HepG2 (cell line): ENCODE data around the gene ANAPC1. TPM values are rescaled to one million over a fixed set of nuclear protein-coding genes. Genes with fewer than 3 reads are reported as not detected.
A peak's percentile ranks its signal among the peaks of the same experiment; 100 is the strongest.

ENCODE experiments used
- ATF3 ChIP-seq: sonication (generic); formaldehyde crosslinking; IDR thresholded peaks from 2 replicates; pipeline ENCODE4 v1.4.0; 2020; ENCODE audit warnings: missing genetic modification reagents
- CTCF ChIP-seq: sonication (generic); formaldehyde crosslinking; IDR thresholded peaks from 2 replicates; pipeline ENCODE4 v1.5.0; 2020; ENCODE audit warnings: mild to moderate bottlenecking, missing genetic modification reagents, moderate library complexity
- EZH2 ChIP-seq: conservative IDR thresholded peaks from 2 replicates; pipeline ENCODE4 v1.6.1; 2012; ENCODE audit warnings: mild to moderate bottlenecking, low read depth, low read length, moderate library complexity
- IKZF1 ChIP-seq: fragments of 450-650 bp; IDR thresholded peaks from 2 replicates; pipeline ENCODE4 v1.7.1; 2016
- MTA3 ChIP-seq: sonication (generic); formaldehyde crosslinking; IDR thresholded peaks from 2 replicates; pipeline ENCODE4 v1.4.0; 2020; ENCODE audit warnings: missing genetic modification reagents
- MYNN ChIP-seq: sonication (generic); formaldehyde crosslinking; IDR thresholded peaks from 2 replicates; pipeline ENCODE4 v1.4.0; 2020; ENCODE audit warnings: mild to moderate bottlenecking, low read depth, missing genetic modification reagents
- MZF1 ChIP-seq: sonication (generic); formaldehyde crosslinking; IDR thresholded peaks from 2 replicates; pipeline ENCODE4 v1.8.1; 2023; ENCODE audit warnings: mild to moderate bottlenecking, missing genetic modification reagents, borderline replicate concordance
- RARA ChIP-seq: IDR thresholded peaks from 2 replicates; pipeline ENCODE4 v1.6.1; 2016; ENCODE audit warnings: missing genetic modification reagents, missing compliant biosample characterization
- REST ChIP-seq, 2 experiments: IDR thresholded peaks; 2 replicates each; pipeline ENCODE4 v1.6.1; 2011 to 2012; ENCODE audit warnings: low read length in 2 of 2, borderline replicate concordance in 1 of 2, low read depth in 1 of 2, mild to moderate bottlenecking in 1 of 2, moderate library complexity in 1 of 2
- TEAD2 ChIP-seq: sonication (generic); formaldehyde crosslinking; IDR thresholded peaks from 2 replicates; pipeline ENCODE4 v1.9.0; 2021; ENCODE audit warnings: missing genetic modification reagents
- TEF ChIP-seq: sonication (generic); formaldehyde crosslinking; IDR thresholded peaks from 2 replicates; pipeline ENCODE4 v1.5.0; 2020; ENCODE audit warnings: missing genetic modification reagents
- THAP7 ChIP-seq: sonication (generic); formaldehyde crosslinking; IDR thresholded peaks from 2 replicates; pipeline ENCODE4 v1.8.1; 2023; ENCODE audit warnings: mild to moderate bottlenecking, missing genetic modification reagents
- YEATS2 ChIP-seq: sonication (generic); formaldehyde crosslinking; IDR thresholded peaks from 2 replicates; pipeline ENCODE4 v1.4.0; 2020; ENCODE audit warnings: missing genetic modification reagents, borderline replicate concordance
- ZFP90 ChIP-seq: sonication (generic); formaldehyde crosslinking; IDR thresholded peaks from 2 replicates; pipeline ENCODE4 v1.8.0; 2022; ENCODE audit warnings: missing genetic modification reagents, mild to moderate bottlenecking, inconsistent platforms, borderline replicate concordance
- ZKSCAN8 ChIP-seq: IDR thresholded peaks from 2 replicates; pipeline ENCODE4 v1.6.1; 2016; ENCODE audit warnings: borderline replicate concordance, missing genetic modification reagents, missing compliant biosample characterization
- ZMAT5 ChIP-seq: sonication (generic); formaldehyde crosslinking; IDR thresholded peaks from 2 replicates; pipeline ENCODE4 v1.5.0; 2020; ENCODE audit warnings: mild to moderate bottlenecking, low read depth, missing genetic modification reagents, borderline replicate concordance
- ZNF205 ChIP-seq: IDR thresholded peaks from 2 replicates; pipeline ENCODE4 v1.6.1; 2018; ENCODE audit warnings: missing biosample characterization, missing genetic modification reagents
- ZNF691 ChIP-seq: sonication (generic); formaldehyde crosslinking; IDR thresholded peaks from 2 replicates; pipeline ENCODE4 v1.4.0; 2020; ENCODE audit warnings: missing genetic modification reagents, low read depth, mild to moderate bottlenecking, borderline replicate concordance
- ZNF75D ChIP-seq: sonication (generic); formaldehyde crosslinking; IDR thresholded peaks from 2 replicates; pipeline ENCODE4 v1.8.1; 2023; ENCODE audit warnings: missing genetic modification reagents, mild to moderate bottlenecking, borderline replicate concordance
- polyA plus RNA-seq, 8 experiments: library from polyadenylated mRNA; depleted of rRNA in 3 of 8; stranded (reverse) in 7 of 8; unstranded in 1 of 8; fragments of >200 nt; fragmentation: Illumina TruSeq in 4 of 8; extraction: Trizol in 4 of 8; gene quantifications; 2 replicates each; pipeline versions ENCODE4 v1.2.1 to v1.2.3, GENCODE V29; 2011 to 2016; ENCODE audit warnings: low read depth in 4 of 8, missing spikeins in 1 of 8, mixed read lengths in 1 of 8; ENCODE audit not compliant: insufficient read depth in 1 of 8
- total RNA-seq, 5 experiments: library from RNA; depleted of rRNA; stranded (reverse); fragments of >200 nt; fragmentation: Illumina TruSeq; extraction: Trizol; gene quantifications; 2 replicates each; pipeline ENCODE4 v1.2.3, GENCODE V29; 2016; ENCODE audit warnings: low read depth in 1 of 5

ANAPC1 gene
- total and polyA plus RNA-seq, 2 of the 13 experiments (the other 11 are each of a cell fraction or from before 2014, with no cell fraction given): 50.0 to 89.7 TPM

GRCh38 chr2:111883661-111884591 is at the start of gene ANAPC1 (continued):
- no peak; the same call in 1 of the 2 replicates for TF ChIP-seq TEAD2 (CRISPR knock-in tag)
- no peak for TF ChIP-seq EZH2
- peak; percentile 84; the same call in 1 of the 2 replicates for TF ChIP-seq ZKSCAN8 (CRISPR knock-in tag)
- TF ChIP-seq TEF: no peak; the same call in 1 of the 2 replicates
- peak in 1 of 2 experiments; percentile 30; a peak in 2 of 4 replicates for TF ChIP-seq REST (IDR thresholded peaks at IDR 0.05; ENCODE audit: borderline replicate concordance in 1 of 2, low read depth in 1 of 2, low read length in 2 of 2)
- peak; percentile 5; the same call in 1 of the 2 replicates for TF ChIP-seq ZNF691
- TF ChIP-seq RARA: no peak; the same call in 1 of the 2 replicates
- TF ChIP-seq ZNF75D (CRISPR knock-in tag): no peak
- TF ChIP-seq MTA3 (CRISPR knock-in tag): no peak
- peak; percentile 15 for TF ChIP-seq CTCF (CRISPR knock-in tag)
- TF ChIP-seq MZF1 (CRISPR knock-in tag): 0 out of 2 replicates have a peak, but pooled peaks have one; percentile 89
- TF ChIP-seq ZFP90 (CRISPR knock-in tag): peak; percentile 94; the same call in 1 of the 2 replicates
- TF ChIP-seq IKZF1: no peak
- TF ChIP-seq MYNN: 0 out of 2 replicates have a peak, but pooled peaks have one; percentile 73
- TF ChIP-seq ZMAT5 (CRISPR knock-in tag): no peak
- peak; percentile 61; the same call in 1 of the 2 replicates for TF ChIP-seq ZNF205
- peak; percentile 86 for TF ChIP-seq YEATS2 (CRISPR knock-in tag)
- TF ChIP-seq THAP7 (CRISPR knock-in tag): peak; percentile 85
- TF ChIP-seq ATF3 (CRISPR knock-in tag): 0 out of 2 replicates have a peak, but pooled peaks have one; percentile 19
